BLaER1 treated with 17β-estradiol and CSF1 and Interleukin-3, amounts not matched to agents 10 nM and 100 nM (cell line): ENCODE data around the gene ECE1.

Experiments used
- H3K27ac ChIP-seq, 11 experiments: shearing (Covaris generic); formaldehyde crosslinking; 2 replicates each; pipeline ENCODE4 v1.8.1; 2022
- H3K27me3 ChIP-seq, 11 experiments: shearing (Covaris generic); formaldehyde crosslinking; 2 replicates each; pipeline ENCODE4 v1.8.1; 2022
- H3K36me3 ChIP-seq, 11 experiments: shearing (Covaris generic); formaldehyde crosslinking; 2 replicates each; pipeline ENCODE4 v1.8.1; 2022
- H3K4me1 ChIP-seq, 10 experiments: shearing (Covaris generic); formaldehyde crosslinking; 2 replicates each; pipeline ENCODE4 v1.8.1; 2022
- H3K4me2 ChIP-seq, 11 experiments: shearing (Covaris generic); formaldehyde crosslinking; 2 replicates each; pipeline ENCODE4 v1.8.1; 2022
- H3K4me3 ChIP-seq, 10 experiments: shearing (Covaris generic); formaldehyde crosslinking; 2 replicates each; pipeline ENCODE4 v1.8.1; 2022
- H3K9ac ChIP-seq, 11 experiments: shearing (Covaris generic); formaldehyde crosslinking; 2 replicates each; pipeline ENCODE4 v1.8.1; 2022
- H3K9me3 ChIP-seq, 11 experiments: shearing (Covaris generic); formaldehyde crosslinking; replicated peaks in 1 of 11; 2 replicates each; pipeline ENCODE4 v1.8.1; 2022
- H4K20me1 ChIP-seq, 11 experiments: shearing (Covaris generic); formaldehyde crosslinking; 2 replicates each; pipeline ENCODE4 v1.8.1; 2022
- Cebpa-rat ChIP-seq, 11 experiments: shearing (Covaris generic); IDR thresholded peaks; 2 replicates each; pipeline ENCODE4 v1.8.1; 2022

Gene ECE1

GRCh38 chr1:21335088-21335691 lies 44.9 kb upstream of the ECE1 start:
- Histone ChIP-seq H3K9me3 (no peaks in the 10 kb centered on the region), H3K9ac (peak overlapping the region in 10 of 11 experiments; percentile 37 to 72 (median 66); a peak in 19 of 22 replicates), H3K27ac (peak overlapping the region in 10 of 11 experiments; percentile 46 to 74 (median 68); a peak in 20 of 22 replicates), H3K4me2 (peak overlapping the region; percentile 85 to 99 (median 98)), H3K4me1 (peaks cover 72 to 98% (median 94%) of the 10 kb centered on the region in 10 experiments), H3K36me3 (no peaks in the 10 kb centered on the region), H3K27me3 (peaks cover 0 to 50% (median 0%) of the 10 kb centered on the region in 11 experiments; a peak in 8 of 22 replicates), H4K20me1 (peaks cover 6 to 72% (median 59%) of the 10 kb centered on the region in 11 experiments; a peak in 20 of 22 replicates), H3K4me3 (peak overlapping the region; percentile 17 to 61 (median 46); a peak in 19 of 20 replicates)
- no peak for TF ChIP-seq Cebpa-rat (IDR thresholded peaks at IDR 0.05)

- Histone ChIP-seq H3K4me3 (peak overlapping the region; percentile 17 to 61 (median 46); a peak in 19 of 20 replicates), H3K36me3 (no peaks in the 10 kb centered on the region), H3K27me3 (peaks cover 0 to 46% (median 0%) of the 10 kb centered on the region in 11 experiments; a peak in 8 of 22 replicates), H3K27ac (peak overlapping the region in 10 of 11 experiments; percentile 46 to 74 (median 68); a peak in 20 of 22 replicates), H3K9ac (peak overlapping the region in 10 of 11 experiments; percentile 37 to 72 (median 66); a peak in 19 of 22 replicates), H4K20me1 (peaks cover 6 to 67% (median 51%) of the 10 kb centered on the region in 11 experiments; a peak in 20 of 22 replicates), H3K4me2 (peak overlapping the region; percentile 85 to 99 (median 98)), H3K4me1 (peaks cover 68 to 97% (median 93%) of the 10 kb centered on the region in 10 experiments), H3K9me3 (no peaks in the 10 kb centered on the region)
- no peak for TF ChIP-seq Cebpa-rat (IDR thresholded peaks at IDR 0.05)
Measured at GRCh38 chr1:21334214-21335087, 44.2 kb upstream of the ECE1 start.

- Histone ChIP-seq H3K27me3 (peaks cover 0 to 46% (median 0%) of the 10 kb centered on the region in 11 experiments; a peak in 8 of 22 replicates), H3K9me3 (no peaks in the 10 kb centered on the region), H4K20me1 (peaks cover 6 to 63% (median 45%) of the 10 kb centered on the region in 11 experiments; a peak in 20 of 22 replicates), H3K4me1 (peaks cover 68 to 97% (median 92%) of the 10 kb centered on the region in 10 experiments), H3K4me3 (no peak overlapping the region), H3K36me3 (no peaks in the 10 kb centered on the region), H3K27ac (peak overlapping the region in 8 of 11 experiments; percentile 9 to 74 (median 48); a peak in 12 of 22 replicates), H3K4me2 (peak overlapping the region; percentile 85 to 99 (median 98)), H3K9ac (peak overlapping the region in 2 of 11 experiments; percentile 1 to 31; a peak in 2 of 22 replicates)
- no peak for TF ChIP-seq Cebpa-rat (IDR thresholded peaks at IDR 0.05)
Measured at GRCh38 chr1:21333824-21334213, 43.6 kb upstream of the ECE1 start.

GRCh38 chr1:21332554-21333311 lies 42.5 kb upstream of the ECE1 start:
- Histone ChIP-seq H3K4me2 (peak overlapping the region; percentile 55 to 99 (median 82)), H3K9ac (no peak overlapping the region; a peak in 1 of 22 replicates), H3K9me3 (no peaks in the 10 kb centered on the region), H4K20me1 (peaks cover 6 to 53% (median 34%) of the 10 kb centered on the region in 11 experiments; a peak in 19 of 22 replicates), H3K27ac (peak overlapping the region in 4 of 11 experiments; percentile 39 to 61 (median 50); a peak in 7 of 22 replicates), H3K27me3 (peaks cover 0 to 50% (median 0%) of the 10 kb centered on the region in 11 experiments; a peak in 8 of 22 replicates), H3K36me3 (no peaks in the 10 kb centered on the region), H3K4me3 (no peak overlapping the region), H3K4me1 (peaks cover 62 to 87% (median 82%) of the 10 kb centered on the region in 10 experiments)
- TF ChIP-seq Cebpa-rat (IDR thresholded peaks at IDR 0.05): no peak

- Histone ChIP-seq H3K4me1 (peaks cover 61 to 87% (median 82%) of the 10 kb centered on the region in 10 experiments), H3K9ac (peak overlapping the region in 7 of 11 experiments; percentile 0 to 42 (median 38); a peak in 5 of 22 replicates), H3K4me3 (no peak overlapping the region), H3K36me3 (no peaks in the 10 kb centered on the region), H3K27ac (peak overlapping the region in 7 of 11 experiments; percentile 1 to 68 (median 36); a peak in 12 of 22 replicates), H3K4me2 (peak overlapping the region; percentile 49 to 84 (median 70)), H4K20me1 (peaks cover 6 to 45% (median 26%) of the 10 kb centered on the region in 11 experiments; a peak in 19 of 22 replicates), H3K9me3 (no peaks in the 10 kb centered on the region), H3K27me3 (peaks cover 0 to 50% (median 0%) of the 10 kb centered on the region in 11 experiments; a peak in 7 of 22 replicates)
- TF ChIP-seq Cebpa-rat (IDR thresholded peaks at IDR 0.05): no peak
Measured at GRCh38 chr1:21331752-21332478, 41.7 kb upstream of the ECE1 start.

GRCh38 chr1:21330544-21330943 lies 40.3 kb upstream of the ECE1 start:
- TF ChIP-seq Cebpa-rat (IDR thresholded peaks at IDR 0.05): no peak
- H3K9ac ChIP-seq: 0 out of 22 replicates have a peak overlapping the region, but pooled peaks of 2 of the 11 experiments have one; percentile 18 to 20
- peaks cover 6 to 34% (median 12%) of the 10 kb centered on the region in 11 experiments; a peak in 19 of 22 replicates for H4K20me1 ChIP-seq
- no peaks in the 10 kb centered on the region for H3K36me3 ChIP-seq
- peak overlapping the region in 4 of 11 experiments; percentile 2 to 46 (median 36); a peak in 5 of 22 replicates for H3K27ac ChIP-seq
- H3K9me3 ChIP-seq: no peaks in the 10 kb centered on the region
- H3K4me2 ChIP-seq: peak overlapping the region in 9 of 11 experiments; percentile 2 to 84 (median 67); a peak in 16 of 22 replicates
- no peak overlapping the region for H3K4me3 ChIP-seq
- H3K27me3 ChIP-seq: peaks cover 0 to 47% (median 0%) of the 10 kb centered on the region in 11 experiments; a peak in 6 of 22 replicates
- peaks cover 61 to 87% (median 82%) of the 10 kb centered on the region in 10 experiments for H3K4me1 ChIP-seq

GRCh38 chr1:21329209-21329844 lies 39.1 kb upstream of the ECE1 start:
- Histone ChIP-seq H3K27ac (peak overlapping the region in 1 of 11 experiments; percentile 25; a peak in 1 of 22 replicates), H3K4me2 (peak overlapping the region in 8 of 11 experiments; percentile 1 to 84 (median 20); a peak in 7 of 22 replicates), H3K9ac (no peak overlapping the region; a peak in 1 of 22 replicates), H3K9me3 (no peaks in the 10 kb centered on the region), H3K4me3 (no peak overlapping the region), H3K27me3 (peaks cover 0 to 43% (median 0%) of the 10 kb centered on the region in 11 experiments; a peak in 6 of 22 replicates), H4K20me1 (peaks cover 0 to 25% (median 6%) of the 10 kb centered on the region in 11 experiments; a peak in 12 of 22 replicates), H3K4me1 (peaks cover 61 to 87% (median 82%) of the 10 kb centered on the region in 10 experiments), H3K36me3 (no peaks in the 10 kb centered on the region)
- no peak for TF ChIP-seq Cebpa-rat (IDR thresholded peaks at IDR 0.05)
